GM18517 (cell line): ENCODE data around the gene DIABLO.
A peak's percentile ranks its signal among the peaks of the same experiment; 100 is the strongest.
"Not testable (repeated sequence)": the region's sequence is repeated elsewhere in the genome, so short reads cannot be mapped to it uniquely, and the experiment has no call there.

ENCODE experiments used
- ATAC-seq: cut with Tn5 transposase; IDR thresholded peaks from one replicate; pipeline ENCODE4 v1.9.1; 2021; ENCODE audit warnings: mild to moderate bottlenecking, moderate library complexity; ENCODE audit not compliant: unreplicated experiment

The DIABLO gene

GRCh38 chr12:122225683-122226365 is at the start of gene DIABLO:
Gene DIABLO (minus strand): TSS chr12:122226052. CDS start chr12:122226014, 38 bp downstream.
- peak; percentile 88 for ATAC-seq

- no peak for ATAC-seq
Measured at GRCh38 chr12:122275459-122275858, 49.6 kb upstream of the DIABLO start.

GRCh38 chr12:122266230-122266901 is 40.5 kb upstream of the DIABLO start, which contains the start of gene VPS33A:
Gene VPS33A (minus strand): TSS chr12:122266494. CDS start chr12:122266408, 86 bp downstream.
- peak; percentile 76 for ATAC-seq

- peak; percentile 25 for ATAC-seq
Measured at GRCh38 chr12:122265886-122266229, 40.0 kb upstream of the DIABLO start.

GRCh38 chr12:122265476-122265875 is 39.6 kb upstream of the DIABLO start:
- no peak for ATAC-seq

- ATAC-seq, result not testable (repeated sequence)
Measured at GRCh38 chr12:122260735-122261134, 34.9 kb upstream of the DIABLO start.

GRCh38 chr12:122258939-122259338 is 33.1 kb upstream of the DIABLO start:
- not testable (repeated sequence) for ATAC-seq

- ATAC-seq, result not testable (repeated sequence)
Measured at GRCh38 chr12:122258462-122258861, 32.6 kb upstream of the DIABLO start.

GRCh38 chr12:122250536-122250935 is 24.7 kb upstream of the DIABLO start:
- no peak for ATAC-seq

GRCh38 chr12:122250047-122250446 is 24.2 kb upstream of the DIABLO start:
- no peak for ATAC-seq

- ATAC-seq, result no peak
Measured at GRCh38 chr12:122245553-122245952, 19.7 kb upstream of the DIABLO start.

- ATAC-seq, result no peak
Measured at GRCh38 chr12:122244565-122245371, 18.9 kb upstream of the DIABLO start.

GRCh38 chr12:122243965-122244364 is 18.1 kb upstream of the DIABLO start:
- no peak for ATAC-seq

GRCh38 chr12:122238861-122239260 is 13.0 kb upstream of the DIABLO start:
- ATAC-seq, result no peak

GRCh38 chr12:122235741-122236140 is 9.9 kb upstream of the DIABLO start:
- ATAC-seq, result no peak

GRCh38 chr12:122232691-122233090 is 6.8 kb upstream of the DIABLO start:
- ATAC-seq, result no peak

- ATAC-seq, result no peak
Measured at GRCh38 chr12:122230798-122231197, 4.9 kb upstream of the DIABLO start.

GRCh38 chr12:122228092-122228491 is 2.2 kb upstream of the DIABLO start:
- ATAC-seq, result no peak

GRCh38 chr12:122227341-122227740 is 1.5 kb upstream of the DIABLO start:
- no peak for ATAC-seq

- no peak for ATAC-seq
Measured at GRCh38 chr12:122226366-122227125, 694 bp upstream of the DIABLO start.

- ATAC-seq, result no peak
Measured at GRCh38 chr12:122216445-122216844, 9.4 kb downstream of the DIABLO start.
